K562 (cell line): ENCODE measurements around the gene HSD17B3.

ENCODE experiments used
- CBFA2T3 ChIP-seq: fragments of 450-650 bp; IDR thresholded peaks from 2 replicates; pipeline ENCODE4 v1.6.1; 2017
- CC2D1A ChIP-seq: fragments of 450-650 bp; IDR thresholded peaks from 2 replicates; pipeline ENCODE4 v1.6.1; 2017; ENCODE audit warnings: mild to moderate bottlenecking
- CTCF ChIP-seq, 3 experiments: IDR thresholded peaks in 2 of 3; conservative IDR thresholded peaks in 1 of 3; 2 replicates each; pipeline ENCODE4 v1.5.1; 2011 to 2012; ENCODE audit warnings: low read length in 3 of 3, mild to moderate bottlenecking in 3 of 3, control low read depth in 2 of 3, improper control_type of control experiment in 1 of 3, inconsistent platforms in 1 of 3, low read depth in 1 of 3, mixed read lengths in 1 of 3, moderate library complexity in 1 of 3; ENCODE audit not compliant: insufficient read depth in 2 of 3
- EP300 ChIP-seq: IDR thresholded peaks from 2 replicates; pipeline ENCODE4 v1.6.1; 2012; ENCODE audit warnings: low read length, improper control_type of control experiment
- NCOR1 ChIP-seq: fragments of 450-650 bp; IDR thresholded peaks from 2 replicates; pipeline ENCODE4 v1.6.1; 2016; ENCODE audit warnings: mild to moderate bottlenecking, moderate library complexity
- NR2C2 ChIP-seq, 2 experiments: fragments of 200-800 bp in 1 of 2; sonication (Bioruptor generic) in 1 of 2; sonication (generic) in 1 of 2; formaldehyde crosslinking in 1 of 2; IDR thresholded peaks; 2 replicates each; pipeline versions ENCODE4 v1.6.1 to v1.8.0; 2016 to 2022; ENCODE audit warnings: mild to moderate bottlenecking in 1 of 2, missing compliant biosample characterization in 1 of 2, missing genetic modification characterization in 1 of 2, missing genetic modification reagents in 1 of 2
- POLR2AphosphoS2 ChIP-seq: IDR thresholded peaks from 2 replicates; pipeline ENCODE4 v1.6.1; 2012; ENCODE audit warnings: low read length, improper control_type of control experiment
- POLR2AphosphoS5 ChIP-seq: IDR thresholded peaks from 2 replicates; pipeline ENCODE4 v1.6.1; 2011; ENCODE audit warnings: mild to moderate bottlenecking, low read depth, low read length, moderate library complexity; ENCODE audit not compliant: control insufficient read depth, insufficient read depth
- SIRT6 ChIP-seq: IDR thresholded peaks from one replicate; pipeline ENCODE4 v1.6.1; 2012; ENCODE audit warnings: low read depth, mild to moderate bottlenecking, control low read depth, inconsistent platforms, low read length, moderate library complexity
- SUPT5H ChIP-seq: fragments of 450-650 bp; IDR thresholded peaks from 2 replicates; pipeline ENCODE4 v1.6.1; 2016
- TAF7 ChIP-seq: fragments of 450-650 bp; IDR thresholded peaks from 2 replicates; pipeline ENCODE4 v1.6.1; 2016; ENCODE audit warnings: missing genetic modification characterization, missing compliant biosample characterization
- ZNF124 ChIP-seq: sonication (generic); formaldehyde crosslinking; IDR thresholded peaks from 2 replicates; pipeline ENCODE4 v1.8.1; 2022; ENCODE audit warnings: missing genetic modification reagents
- TF ChIP-seq, protein P1 (sequence below), 2 experiments: fragments of 450-650 bp in 1 of 2; sonication (generic) in 1 of 2; formaldehyde crosslinking in 1 of 2; IDR thresholded peaks in 1 of 2; conservative IDR thresholded peaks in 1 of 2; 2 replicates each; pipeline versions ENCODE4 v1.6.1 to v1.8.1; 2016 to 2023; ENCODE audit warnings: mild to moderate bottlenecking in 2 of 2, moderate library complexity in 2 of 2, inconsistent platforms in 1 of 2, missing genetic modification reagents in 1 of 2

GRCh38 chr9:96249746-96250145 lies 52.2 kb downstream of the HSD17B3 start:
- TF ChIP-seq TAF7 (tag): no peak
- TF ChIP-seq CBFA2T3: no peak
- no peak for TF ChIP-seq NR2C2 (CRISPR knock-in tag; IDR thresholded peaks at IDR 0.05)
- no peak for TF ChIP-seq NR2C2 (tag; IDR thresholded peaks at IDR 0.05)
- TF ChIP-seq EP300: no peak
- no peak for TF ChIP-seq NCOR1
- TF ChIP-seq CC2D1A: no peak
- TF ChIP-seq POLR2AphosphoS5: no peak
- TF ChIP-seq, protein P1, sequence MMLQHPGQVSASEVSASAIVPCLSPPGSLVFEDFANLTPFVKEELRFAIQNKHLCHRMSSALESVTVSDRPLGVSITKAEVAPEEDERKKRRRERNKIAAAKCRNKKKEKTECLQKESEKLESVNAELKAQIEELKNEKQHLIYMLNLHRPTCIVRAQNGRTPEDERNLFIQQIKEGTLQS (IDR thresholded peaks at IDR 0.05): no peak
- TF ChIP-seq, protein P1 (CRISPR knock-in tag; conservative IDR thresholded peaks at IDR 0.05): no peak
- no peak for TF ChIP-seq CTCF (IDR thresholded peaks at IDR 0.05 in 2 of 3, conservative IDR thresholded peaks at IDR 0.05 in 1 of 3; ENCODE audit: insufficient read depth in 2 of 3, low read depth in 1 of 3, low read length in 3 of 3)
- TF ChIP-seq ZNF124 (CRISPR knock-in tag): no peak
- TF ChIP-seq POLR2AphosphoS2: no peak
- no peak for TF ChIP-seq SUPT5H
- TF ChIP-seq SIRT6: no peak
